Cardiac fibroblast (primary cell): Measurements from ENCODE around the gene SMDT1.

Experiments
- DNase-seq, 2 donors: peaks; one replicate each; pipeline versions ENCODE4 v3.0.0 to v3.0.0-alpha.2; 2010; ENCODE audit warnings: low read depth in 2 of 2
- H3K4me3 ChIP-seq, 2 donors: replicated peaks in 1 of 2; 1 replicate in 1 of 2; 2 replicates in 1 of 2; pipeline ENCODE4 v1.5.1; 2011; ENCODE audit warnings: low read depth in 2 of 2, low read length in 2 of 2, mild to moderate bottlenecking in 2 of 2, moderate library complexity in 1 of 2
- CTCF ChIP-seq: IDR thresholded peaks from one replicate; pipeline ENCODE4 v1.5.1; 2011; ENCODE audit warnings: low read depth, mild to moderate bottlenecking, low read length, inconsistent platforms

Gene SMDT1

GRCh38 chr22:42076764-42077485, 2.6 kb upstream of the SMDT1 start:
- no peak for TF ChIP-seq CTCF
- H3K4me3 ChIP-seq: no peak overlapping the region
- DNase-seq: no peak

GRCh38 chr22:42077486-42078125, 1.9 kb upstream of the SMDT1 start:
- no peak overlapping the region for H3K4me3 ChIP-seq
- DNase-seq: no peak

GRCh38 chr22:42078469-42079318, 806 bp upstream of the SMDT1 start:
- peak; percentile 30 to 42 for DNase-seq
- peak overlapping the region; percentile 32 to 86 for H3K4me3 ChIP-seq
- no peak for TF ChIP-seq CTCF

More at GRCh38 chr22:42077486-42078125, 1.9 kb upstream of the SMDT1 start:
- TF ChIP-seq CTCF: no peak

GRCh38 chr22:42080287-42080686, 787 bp downstream of the SMDT1 start:
- DNase-seq: peak; percentile 46 to 62
- peak overlapping the region; percentile 73 to 86 for H3K4me3 ChIP-seq
- no peak for TF ChIP-seq CTCF

- TF ChIP-seq CTCF: no peak
- no peak overlapping the region for H3K4me3 ChIP-seq
These were observed 3.6 kb downstream of the SMDT1 start for GRCh38 chr22:42083119-42083518.

GRCh38 chr22:42084874-42085273, 5.4 kb downstream of the SMDT1 start:
- no peak for DNase-seq
- no peak overlapping the region for H3K4me3 ChIP-seq
- TF ChIP-seq CTCF: no peak

More at GRCh38 chr22:42083119-42083518, 3.6 kb downstream of the SMDT1 start:
- DNase-seq: no peak
